ENCODE results near the gene GCH1.

DNA sequence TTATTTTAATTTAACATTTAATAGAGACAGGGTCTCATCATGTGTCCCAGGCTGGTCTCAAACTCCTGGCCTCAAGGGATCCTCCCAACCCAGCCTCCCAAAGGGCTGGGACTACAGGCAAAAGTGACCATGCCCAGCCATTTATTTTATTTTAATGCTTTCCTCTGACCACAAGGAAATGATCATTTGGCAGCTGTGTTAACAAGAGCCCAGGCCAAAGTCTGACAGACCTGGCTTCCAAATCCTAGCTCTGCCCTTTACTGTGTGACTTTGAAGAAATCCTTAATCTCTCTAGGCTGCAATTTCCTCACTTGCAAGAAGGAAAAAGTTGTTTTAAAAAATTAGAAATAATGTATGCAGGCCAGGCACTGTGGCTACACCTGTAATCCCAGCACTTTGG, 16.7 kb upstream of the GCH1 start:
- no peak for TF ChIP-seq ZNF274 (IDR thresholded peaks at IDR 0.05; ENCODE audit: low read depth, low read length)
- no peak for TF ChIP-seq SUZ12 (IDR thresholded peaks at IDR 0.05; ENCODE audit: extremely low read depth, insufficient read depth, insufficient read length)

Data from NT2/D1 (cell line).